ENCODE data around the gene TEPSIN.

TEPSIN gene

GRCh38 chr17:81252326-81252986, 13.6 kb upstream of the TEPSIN start:
- TF ChIP-seq ARNTL (CRISPR knock-in tag; IDR thresholded peaks at IDR 0.05; ENCODE audit: borderline replicate concordance, low read depth) (no peak), RARB (CRISPR knock-in tag; IDR thresholded peaks at IDR 0.05) (no peak), ZNF70 (CRISPR knock-in tag; IDR thresholded peaks at IDR 0.05) (no peak), ZNF565 (CRISPR knock-in tag; conservative IDR thresholded peaks at IDR 0.05; ENCODE audit: low read depth) (no peak), OSR1 (CRISPR knock-in tag; IDR thresholded peaks at IDR 0.05) (no peak), CSDC2 (CRISPR knock-in tag; IDR thresholded peaks at IDR 0.05) (no peak), TCF4 (CRISPR knock-in tag; IDR thresholded peaks at IDR 0.05; ENCODE audit: borderline replicate concordance) (no peak), ISL1 (CRISPR knock-in tag; IDR thresholded peaks at IDR 0.05) (no peak), ZNF8 (CRISPR knock-in tag; IDR thresholded peaks at IDR 0.05) (no peak), ZC3H10 (CRISPR knock-in tag; IDR thresholded peaks at IDR 0.05) (no peak), ZFP30 (CRISPR knock-in tag; IDR thresholded peaks at IDR 0.05) (no peak), SNAI2 (CRISPR knock-in tag; IDR thresholded peaks at IDR 0.05) (no peak), TSHZ2 (CRISPR knock-in tag; IDR thresholded peaks at IDR 0.05) (no peak), TOX (CRISPR knock-in tag; IDR thresholded peaks at IDR 0.05; ENCODE audit: borderline replicate concordance) (no peak), GLIS3 (CRISPR knock-in tag; IDR thresholded peaks at IDR 0.05) (no peak), ESRRG (CRISPR knock-in tag; IDR thresholded peaks at IDR 0.05) (no peak), BACH2 (CRISPR knock-in tag; IDR thresholded peaks at IDR 0.05; ENCODE audit: borderline replicate concordance) (no peak), ZFP3 (CRISPR knock-in tag; IDR thresholded peaks at IDR 0.05) (no peak)
- TF ChIP-seq, protein P1, sequence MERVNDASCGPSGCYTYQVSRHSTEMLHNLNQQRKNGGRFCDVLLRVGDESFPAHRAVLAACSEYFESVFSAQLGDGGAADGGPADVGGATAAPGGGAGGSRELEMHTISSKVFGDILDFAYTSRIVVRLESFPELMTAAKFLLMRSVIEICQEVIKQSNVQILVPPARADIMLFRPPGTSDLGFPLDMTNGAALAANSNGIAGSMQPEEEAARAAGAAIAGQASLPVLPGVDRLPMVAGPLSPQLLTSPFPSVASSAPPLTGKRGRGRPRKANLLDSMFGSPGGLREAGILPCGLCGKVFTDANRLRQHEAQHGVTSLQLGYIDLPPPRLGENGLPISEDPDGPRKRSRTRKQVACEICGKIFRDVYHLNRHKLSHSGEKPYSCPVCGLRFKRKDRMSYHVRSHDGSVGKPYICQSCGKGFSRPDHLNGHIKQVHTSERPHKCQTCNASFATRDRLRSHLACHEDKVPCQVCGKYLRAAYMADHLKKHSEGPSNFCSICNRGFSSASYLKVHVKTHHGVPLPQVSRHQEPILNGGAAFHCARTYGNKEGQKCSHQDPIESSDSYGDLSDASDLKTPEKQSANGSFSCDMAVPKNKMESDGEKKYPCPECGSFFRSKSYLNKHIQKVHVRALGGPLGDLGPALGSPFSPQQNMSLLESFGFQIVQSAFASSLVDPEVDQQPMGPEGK (CRISPR knock-in tag; IDR thresholded peaks at IDR 0.05; ENCODE audit: borderline replicate concordance), result no peak
- TF ChIP-seq, protein P2, sequence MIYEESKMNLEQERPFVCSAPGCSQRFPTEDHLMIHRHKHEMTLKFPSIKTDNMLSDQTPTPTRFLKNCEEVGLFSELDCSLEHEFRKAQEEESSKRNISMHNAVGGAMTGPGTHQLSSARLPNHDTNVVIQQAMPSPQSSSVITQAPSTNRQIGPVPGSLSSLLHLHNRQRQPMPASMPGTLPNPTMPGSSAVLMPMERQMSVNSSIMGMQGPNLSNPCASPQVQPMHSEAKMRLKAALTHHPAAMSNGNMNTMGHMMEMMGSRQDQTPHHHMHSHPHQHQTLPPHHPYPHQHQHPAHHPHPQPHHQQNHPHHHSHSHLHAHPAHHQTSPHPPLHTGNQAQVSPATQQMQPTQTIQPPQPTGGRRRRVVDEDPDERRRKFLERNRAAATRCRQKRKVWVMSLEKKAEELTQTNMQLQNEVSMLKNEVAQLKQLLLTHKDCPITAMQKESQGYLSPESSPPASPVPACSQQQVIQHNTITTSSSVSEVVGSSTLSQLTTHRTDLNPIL (CRISPR knock-in tag; IDR thresholded peaks at IDR 0.05; ENCODE audit: low read depth), result no peak
- ATAC-seq, result no peak

DNA sequence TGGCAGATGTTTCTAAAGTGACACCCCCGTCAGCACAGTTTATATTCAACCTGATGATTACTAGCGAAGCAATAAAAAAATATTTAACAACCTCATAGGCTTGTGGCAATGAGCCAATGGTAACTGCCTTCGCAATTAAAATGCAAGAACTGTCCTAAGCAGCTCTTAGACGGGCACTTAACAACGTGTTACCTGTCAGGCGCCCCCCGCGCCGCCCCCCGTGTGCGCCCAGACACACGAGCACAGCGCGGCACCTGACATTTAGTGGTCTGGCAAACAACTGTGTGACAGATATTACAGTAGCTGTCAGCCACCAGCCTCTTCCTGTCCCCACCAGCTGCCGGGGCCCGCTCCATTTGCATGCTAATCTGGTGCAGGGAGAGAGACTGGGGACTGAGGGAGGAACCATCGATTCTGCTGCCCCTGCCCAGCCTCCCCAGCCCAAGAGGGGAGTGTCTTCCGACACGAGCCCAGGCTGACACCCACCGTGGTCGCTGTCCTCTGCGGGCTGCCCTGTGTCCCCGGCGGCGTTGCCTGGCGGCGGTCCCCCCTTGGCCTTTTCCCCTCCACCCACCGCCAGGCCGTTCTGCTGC, 12.9 kb upstream of the TEPSIN start:
- no peak for TF ChIP-seq ZNF565 (CRISPR knock-in tag; conservative IDR thresholded peaks at IDR 0.05; ENCODE audit: low read depth)
- TF ChIP-seq TSHZ2 (CRISPR knock-in tag; IDR thresholded peaks at IDR 0.05), result no peak
- no peak for TF ChIP-seq ZNF8 (CRISPR knock-in tag; IDR thresholded peaks at IDR 0.05)
- ATAC-seq, result no peak

- no peak for TF ChIP-seq OSR1 (CRISPR knock-in tag; IDR thresholded peaks at IDR 0.05)
- TF ChIP-seq, protein P1 (CRISPR knock-in tag; IDR thresholded peaks at IDR 0.05; ENCODE audit: borderline replicate concordance), result no peak
- TF ChIP-seq ZC3H10 (CRISPR knock-in tag; IDR thresholded peaks at IDR 0.05), result no peak
- no peak for TF ChIP-seq ARNTL (CRISPR knock-in tag; IDR thresholded peaks at IDR 0.05; ENCODE audit: borderline replicate concordance, low read depth)
- TF ChIP-seq ZNF8 (CRISPR knock-in tag; IDR thresholded peaks at IDR 0.05), result no peak
- no peak for TF ChIP-seq TSHZ2 (CRISPR knock-in tag; IDR thresholded peaks at IDR 0.05)
- TF ChIP-seq RARB (CRISPR knock-in tag; IDR thresholded peaks at IDR 0.05), result no peak
- no peak for ATAC-seq
Observed at GRCh38 chr17:81251094-81251708, 12.3 kb upstream of the TEPSIN start.

Measured in SK-N-SH treated with all-trans-retinoic acid at 6 μM for 48 hours (cell line).